IPS-18c (cell line): ENCODE results near the gene ICAM1.
"Not testable (repeated sequence)": the region's sequence is repeated elsewhere in the genome, so short reads cannot be mapped to it uniquely, and the experiment has no call there.

Experiments used
- H3K4me3 ChIP-seq: 2 replicates; pipeline ENCODE4 v1.7.0; 2013; ENCODE audit warnings: low read depth, mild to moderate bottlenecking, low read length, moderate library complexity; ENCODE audit not compliant: insufficient read depth
- H3K9me3 ChIP-seq: one replicate; pipeline ENCODE4 v1.6.1; 2013; ENCODE audit warnings: mild to moderate bottlenecking, low read length, moderate library complexity; ENCODE audit not compliant: control insufficient read depth, insufficient read depth

Gene ICAM1

DNA sequence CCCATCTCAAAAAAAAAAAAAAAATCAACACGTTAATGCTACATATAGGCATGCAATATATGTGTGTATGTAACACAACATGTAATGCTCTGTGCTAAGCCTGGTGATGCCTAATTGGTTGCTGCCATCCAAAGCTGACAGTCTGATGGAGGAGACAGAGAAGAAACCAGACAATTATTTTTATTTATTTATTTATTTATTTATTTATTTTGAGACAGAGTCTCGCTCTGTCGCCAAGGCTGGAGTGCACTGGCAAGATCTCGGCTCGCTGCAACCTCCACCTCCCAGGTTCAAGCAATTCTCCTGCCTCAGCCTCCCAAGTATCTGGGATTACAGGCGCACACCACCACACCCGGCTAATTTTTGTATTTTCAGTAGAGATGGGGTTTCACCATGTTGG lies 35.5 kb upstream of the ICAM1 start:
- not testable (repeated sequence) for H3K4me3 ChIP-seq, H3K9me3 ChIP-seq

DNA sequence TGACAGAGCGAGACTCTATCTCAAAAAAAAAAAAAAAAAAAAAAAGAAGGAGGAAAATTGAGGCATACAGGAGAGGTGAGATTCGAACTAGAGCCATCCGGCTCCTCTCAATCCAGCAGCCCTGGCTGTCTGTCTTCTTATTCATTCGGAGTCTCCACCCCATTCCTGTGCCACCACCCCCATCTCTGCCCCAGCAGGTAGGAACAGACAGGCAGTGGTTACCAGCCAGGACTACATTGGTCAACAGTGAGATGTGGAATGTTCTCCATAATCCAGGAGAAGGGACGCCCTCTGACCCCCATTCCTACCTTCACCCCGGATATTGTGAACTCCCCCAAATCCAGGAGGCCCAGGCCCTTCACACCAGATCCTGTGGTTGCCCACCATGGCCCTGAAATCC lies 33.2 kb upstream of the ICAM1 start:
- H3K9me3 ChIP-seq, result no peaks in the 10 kb centered on the region
- H3K4me3 ChIP-seq, result no peak overlapping the region; the same call in 1 of the 2 replicates

DNA sequence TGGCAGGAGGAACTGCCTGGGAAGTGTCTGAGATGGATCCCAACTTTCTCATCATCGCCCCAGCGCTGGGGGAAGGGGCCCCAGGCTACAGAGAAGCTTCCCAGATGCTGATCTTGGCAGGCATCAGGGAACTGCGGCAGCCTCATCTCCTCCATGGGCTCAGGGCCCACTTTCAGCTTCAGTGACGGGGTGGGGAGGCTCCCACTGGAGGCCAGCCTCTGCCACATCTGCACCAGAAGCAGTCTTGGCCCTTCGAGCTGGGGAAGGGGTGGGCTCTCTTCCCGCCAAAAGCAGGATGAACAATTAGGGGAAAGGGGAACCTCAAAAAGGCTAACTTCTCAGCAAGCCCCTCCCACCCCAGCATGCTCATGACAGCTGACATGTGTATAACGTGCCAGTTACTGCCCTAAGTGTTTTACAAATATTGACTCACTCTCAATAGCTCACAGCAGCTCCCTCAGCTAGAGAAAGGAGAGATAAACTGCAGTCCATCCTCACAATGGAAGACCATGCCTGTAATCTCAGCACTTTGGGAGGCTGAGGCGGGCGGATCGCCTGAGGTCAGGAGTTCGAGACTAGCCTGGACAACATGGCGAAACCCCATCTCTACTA lies 32.6 kb upstream of the ICAM1 start:
- Histone ChIP-seq H3K9me3 (no peaks in the 10 kb centered on the region), H3K4me3 (no peak overlapping the region)

- H3K9me3 ChIP-seq, H3K4me3 ChIP-seq: not testable (repeated sequence)
Measured at GRCh38 chr19:10241826-10242449, 29.0 kb upstream of the ICAM1 start.

DNA sequence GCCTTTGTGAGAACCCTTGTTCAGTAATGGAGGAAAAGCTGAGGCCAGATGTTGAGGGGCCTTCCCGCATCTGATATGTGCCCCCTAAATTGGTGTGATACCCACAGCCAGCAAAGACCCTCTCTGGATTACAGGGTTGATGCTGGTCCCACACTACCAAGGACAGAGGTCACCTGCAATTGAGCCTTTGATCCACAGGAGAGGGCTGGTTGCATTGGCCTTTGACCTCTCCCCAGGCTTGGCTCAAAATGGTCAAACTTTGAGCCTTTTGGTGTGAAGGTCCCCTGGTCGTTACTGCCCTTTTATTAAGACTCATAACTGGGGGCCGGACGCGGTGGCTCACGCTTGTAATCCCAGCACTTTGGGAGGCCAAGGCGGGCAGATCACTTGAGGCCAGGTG lies 27.3 kb upstream of the ICAM1 start:
- H3K9me3 ChIP-seq, result no peaks in the 10 kb centered on the region
- H3K4me3 ChIP-seq, result no peak overlapping the region

DNA sequence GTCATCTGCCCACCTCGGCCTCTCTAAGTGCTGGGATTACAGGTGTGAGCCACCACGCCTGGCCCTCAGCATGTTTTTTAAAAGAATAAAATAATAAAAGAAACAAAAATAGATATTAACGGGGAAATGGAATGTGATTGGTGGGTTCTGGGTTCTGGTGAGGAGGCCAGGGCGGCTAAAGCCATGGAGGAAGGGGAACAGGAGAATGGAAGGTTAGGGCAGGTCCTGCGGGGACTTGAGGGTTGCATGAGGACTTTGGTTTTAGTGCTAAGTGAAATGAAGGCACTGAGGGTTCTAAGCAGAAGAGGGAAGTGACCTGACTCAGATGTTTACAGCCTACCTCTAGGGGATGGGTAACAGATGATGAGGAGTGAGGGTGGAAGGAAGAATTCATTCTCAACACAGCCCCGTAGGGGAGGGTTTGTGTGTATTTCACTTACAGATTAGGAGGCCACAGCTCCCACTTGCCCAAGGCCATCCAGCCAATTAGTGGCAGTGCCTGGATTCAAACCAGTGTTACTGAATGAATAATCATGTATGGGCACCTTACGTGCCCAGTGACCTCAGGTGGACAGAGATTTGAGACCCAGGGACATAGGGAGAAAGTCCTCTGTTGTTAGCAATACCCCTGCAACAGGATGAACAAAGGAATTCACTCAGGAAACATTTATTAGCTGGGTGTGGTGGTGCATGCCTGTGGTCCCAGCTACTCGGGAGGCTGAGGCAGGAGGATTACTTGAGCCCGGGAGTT lies 25.6 kb upstream of the ICAM1 start:
- H3K4me3 ChIP-seq, result no peak overlapping the region
- no peaks in the 10 kb centered on the region for H3K9me3 ChIP-seq

DNA sequence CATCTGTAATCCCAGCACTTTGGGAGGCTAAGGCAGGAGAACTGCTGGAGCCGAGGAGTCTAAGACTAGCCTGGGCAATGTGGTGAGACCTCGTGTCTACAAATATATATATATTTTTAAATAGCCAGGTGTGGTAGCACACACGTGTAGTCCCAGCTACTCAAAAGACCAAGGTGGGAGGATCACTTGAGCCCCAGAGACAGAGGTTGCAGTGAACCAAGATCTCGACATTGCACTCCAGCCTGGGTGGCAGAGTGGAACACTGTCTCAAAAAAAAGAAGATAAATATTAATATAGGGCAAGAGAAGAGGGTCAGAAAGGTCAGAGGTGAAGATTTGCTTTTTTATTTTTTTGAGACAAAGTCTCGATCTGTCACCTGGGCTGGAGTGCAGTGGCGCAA lies 24.4 kb upstream of the ICAM1 start:
- Histone ChIP-seq H3K4me3 (no peak overlapping the region), H3K9me3 (no peaks in the 10 kb centered on the region)

DNA sequence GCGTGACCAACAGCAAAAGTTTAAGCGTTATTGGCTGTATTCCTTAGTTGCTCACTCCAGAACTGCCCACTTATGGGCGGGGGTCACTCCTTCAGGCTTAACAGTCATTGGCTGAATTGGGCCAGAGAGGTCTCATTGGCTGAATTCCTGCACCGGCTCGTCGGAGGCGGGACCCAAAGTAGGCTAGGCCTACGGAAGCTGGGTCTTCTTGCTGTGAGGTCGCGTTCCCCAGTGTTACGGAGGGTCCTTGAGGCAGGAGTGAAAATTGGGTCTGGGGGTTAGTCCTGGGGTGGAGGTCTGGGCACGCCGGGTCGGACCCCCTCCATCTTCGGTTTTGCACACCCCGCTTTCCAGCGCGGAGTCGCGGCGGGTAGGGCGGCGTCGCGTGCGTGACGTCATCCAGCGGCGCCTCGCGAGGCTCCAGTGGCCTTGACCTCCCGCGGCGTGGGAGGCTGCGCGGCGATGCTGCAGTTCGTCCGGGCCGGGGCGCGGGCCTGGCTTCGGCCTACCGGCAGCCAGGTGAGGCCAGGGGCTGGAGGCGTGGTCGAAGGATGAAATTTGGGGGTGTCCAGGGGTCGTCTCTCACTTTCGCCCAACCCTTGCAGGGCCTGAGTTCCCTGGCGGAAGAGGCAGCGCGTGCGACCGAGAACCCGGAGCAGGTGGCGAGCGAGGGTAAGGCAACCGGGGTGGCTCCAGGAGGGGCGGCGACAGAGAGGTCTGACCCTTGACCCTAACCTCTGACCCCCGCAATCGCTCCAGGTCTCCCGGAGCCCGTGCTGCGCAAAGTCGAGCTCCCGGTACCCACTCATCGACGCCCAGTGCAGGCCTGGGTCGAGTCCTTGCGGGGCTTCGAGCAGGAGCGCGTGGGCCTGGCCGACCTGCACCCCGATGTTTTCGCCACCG lies 18.9 kb upstream of the ICAM1 start, which contains the start of gene MRPL4:
Gene MRPL4, plus strand, starts transcription at position 423 of the 903 bp plus-strand sequence. Its CDS starts 40 bp downstream, at position 463.
- no peaks in the 10 kb centered on the region for H3K9me3 ChIP-seq
- peak within 1 kb of the TSS; percentile 95 for H3K4me3 ChIP-seq

- Histone ChIP-seq H3K4me3 (peak overlapping the region; percentile 95), H3K9me3 (no peaks in the 10 kb centered on the region)
Measured at GRCh38 chr19:10252707-10253106, 18.2 kb upstream of the ICAM1 start.

DNA sequence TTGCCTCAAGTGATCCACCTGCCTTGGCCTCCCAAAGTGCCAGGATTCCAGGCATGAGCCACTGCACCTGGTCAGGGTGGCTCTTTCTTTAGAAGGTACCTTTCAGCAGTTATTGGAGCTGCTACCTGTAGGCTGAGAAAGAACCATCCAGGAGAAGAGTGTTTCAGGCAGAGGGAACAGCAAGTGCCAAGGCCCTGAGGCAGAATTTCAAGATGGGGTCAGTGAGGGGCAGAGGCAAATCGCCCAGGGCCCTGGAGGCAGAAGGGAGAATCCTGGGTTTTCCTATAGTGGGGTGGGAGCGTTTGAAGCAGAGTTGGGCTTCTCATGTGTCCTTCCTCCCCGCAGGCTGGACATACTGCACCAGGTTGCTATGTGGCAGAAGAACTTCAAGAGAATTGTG lies 16.7 kb upstream of the ICAM1 start:
- Histone ChIP-seq H3K9me3 (no peaks in the 10 kb centered on the region), H3K4me3 (no peak overlapping the region)

DNA sequence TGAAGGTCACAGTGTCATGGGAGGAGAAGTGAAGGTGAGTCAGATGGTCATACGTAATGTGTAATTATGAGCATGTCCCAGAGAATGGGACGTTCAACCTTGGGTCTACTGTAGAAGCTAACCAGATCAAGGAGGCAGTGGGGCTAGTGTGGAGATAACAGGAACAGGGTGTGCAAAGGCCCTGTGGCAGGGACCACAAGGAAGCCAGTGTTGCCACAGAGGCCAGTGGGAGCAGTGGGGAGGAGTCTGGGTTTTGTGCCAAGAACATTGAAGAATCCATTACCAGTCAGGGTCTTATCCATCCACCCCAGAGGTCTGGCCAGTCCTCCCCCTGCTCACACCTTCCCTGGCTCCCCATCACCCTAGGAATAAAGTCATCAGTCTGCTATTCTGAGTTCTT lies 15.6 kb upstream of the ICAM1 start:
- Histone ChIP-seq H3K4me3 (no peak overlapping the region), H3K9me3 (no peaks in the 10 kb centered on the region)

DNA sequence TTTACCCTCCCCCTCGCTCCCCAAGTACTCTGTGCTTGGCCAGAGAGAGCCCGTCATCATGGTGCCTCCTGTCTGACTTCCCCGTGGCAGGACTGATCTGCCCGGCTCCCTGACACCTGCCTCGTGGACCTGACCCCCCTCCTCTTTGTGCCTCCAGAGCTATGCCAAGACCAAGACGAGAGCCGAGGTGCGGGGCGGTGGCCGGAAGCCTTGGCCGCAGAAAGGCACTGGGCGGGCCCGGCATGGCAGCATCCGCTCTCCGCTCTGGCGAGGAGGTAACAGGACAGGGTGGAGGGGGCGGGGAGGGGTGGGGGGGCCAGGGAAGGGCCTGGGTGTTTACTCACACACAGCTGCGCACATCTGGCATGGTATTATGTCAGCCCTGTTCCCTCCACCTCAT lies 14.4 kb upstream of the ICAM1 start:
- Histone ChIP-seq H3K4me3 (no peak overlapping the region), H3K9me3 (no peaks in the 10 kb centered on the region)

DNA sequence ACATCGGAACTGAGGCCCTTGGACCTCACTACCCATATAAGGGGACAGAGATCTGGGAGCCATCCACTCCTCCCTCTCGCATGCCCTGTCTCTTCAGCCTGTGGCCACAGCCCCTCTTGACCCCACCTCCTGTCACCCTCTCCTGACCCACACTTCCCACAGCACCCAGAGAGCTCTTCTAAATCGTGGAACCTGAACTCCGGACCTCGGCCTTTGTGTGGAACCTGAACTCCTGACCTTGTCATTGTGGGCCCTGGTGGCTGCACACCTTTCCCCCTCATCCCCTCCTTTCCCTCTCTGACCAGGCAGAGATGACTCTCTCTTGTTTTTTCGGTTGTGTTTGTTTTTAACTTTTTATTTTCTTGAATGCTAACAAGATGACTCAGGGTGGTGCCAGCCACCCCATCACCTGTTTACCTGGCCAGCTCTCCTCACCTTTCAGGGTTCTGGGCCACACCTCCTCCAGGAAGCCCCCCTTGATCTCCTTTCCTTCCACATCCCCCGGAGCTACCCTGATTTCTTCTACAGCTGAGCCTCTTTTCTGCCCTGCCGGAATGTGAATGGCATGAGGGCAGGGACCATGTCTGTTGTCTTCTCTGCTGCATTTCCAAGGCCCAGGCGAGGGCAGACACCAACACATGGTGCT lies 13.8 kb upstream of the ICAM1 start:
- Histone ChIP-seq H3K4me3 (no peak overlapping the region), H3K9me3 (no peaks in the 10 kb centered on the region)

- no peak overlapping the region for H3K4me3 ChIP-seq
- H3K9me3 ChIP-seq, result no peaks in the 10 kb centered on the region
Measured at GRCh38 chr19:10258080-10258710, 12.7 kb upstream of the ICAM1 start.

- H3K4me3 ChIP-seq, result no peak overlapping the region
Measured at GRCh38 chr19:10259162-10259905, 11.6 kb upstream of the ICAM1 start.

DNA sequence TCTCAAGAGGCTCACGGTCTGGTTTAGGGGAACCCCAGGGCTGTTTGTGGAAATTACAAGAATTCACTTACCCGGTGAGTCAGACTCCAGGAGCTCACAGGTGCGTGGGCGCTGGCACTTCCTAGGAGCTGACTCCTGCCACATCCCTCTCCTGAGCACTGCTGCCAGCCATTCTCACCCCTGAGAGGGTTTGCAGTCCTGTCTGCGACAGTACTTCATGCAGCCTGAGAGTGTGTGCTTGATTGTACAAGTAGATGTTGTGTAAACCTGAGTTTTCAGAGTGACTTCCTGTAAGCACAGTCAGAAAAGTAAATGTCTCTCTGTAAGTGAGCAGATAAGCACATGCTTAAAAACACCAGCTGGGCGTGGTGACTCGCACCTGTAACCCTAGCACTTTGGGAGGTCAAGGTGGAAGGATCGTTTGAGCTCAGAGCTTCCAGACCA lies 10.8 kb upstream of the ICAM1 start:
- H3K4me3 ChIP-seq, result no peak overlapping the region
- no peaks in the 10 kb centered on the region for H3K9me3 ChIP-seq

More at GRCh38 chr19:10259162-10259905, 11.6 kb upstream of the ICAM1 start:
- H3K9me3 ChIP-seq, result no peaks in the 10 kb centered on the region
